HepG2 (cell line): Measurements from ENCODE around the gene DGKD. TPM values are rescaled to one million over a fixed set of nuclear protein-coding genes. Genes with fewer than 3 reads are reported as not detected.

Experiments used
- DPF2 ChIP-seq: sonication (generic); formaldehyde crosslinking; IDR thresholded peaks from 2 replicates; pipeline ENCODE4 v1.4.0; 2020; ENCODE audit warnings: mild to moderate bottlenecking, low read depth, missing genetic modification reagents, borderline replicate concordance
- PCBP2 ChIP-seq: fragments of 200-400 bp; formaldehyde crosslinking; optimal IDR thresholded peaks from 2 replicates; pipeline ENCODE3; 2018; ENCODE audit warnings: low read length, low read depth; ENCODE audit not compliant: poor library complexity, severe bottlenecking
- POGZ ChIP-seq: sonication (generic); formaldehyde crosslinking; IDR thresholded peaks from 2 replicates; pipeline ENCODE4 v1.4.0; 2020; ENCODE audit warnings: mild to moderate bottlenecking, missing genetic modification reagents
- PTBP1 ChIP-seq: fragments of 200-400 bp; formaldehyde crosslinking; IDR thresholded peaks from 2 replicates; pipeline ENCODE4 v1.6.1; 2018; ENCODE audit warnings: low read length, low read depth; ENCODE audit not compliant: poor library complexity, severe bottlenecking
- SOX13 ChIP-seq, 3 experiments: fragments of 450-650 bp in 1 of 3; sonication (generic) in 1 of 3; formaldehyde crosslinking in 1 of 3; IDR thresholded peaks in 2 of 3; conservative IDR thresholded peaks in 1 of 3; 2 replicates each; pipeline versions ENCODE4 v1.5.0 to v1.6.1; 2016 to 2020; ENCODE audit warnings: antibody characterized with exemption in 1 of 3, mild to moderate bottlenecking in 1 of 3, missing compliant biosample characterization in 1 of 3, missing genetic modification reagents in 1 of 3, moderate library complexity in 1 of 3
- SP140L ChIP-seq: sonication (generic); formaldehyde crosslinking; IDR thresholded peaks from 2 replicates; pipeline ENCODE4 v1.4.0; 2020; ENCODE audit warnings: missing genetic modification reagents, borderline replicate concordance
- STAT5B ChIP-seq: sonication (generic); formaldehyde crosslinking; IDR thresholded peaks from 2 replicates; pipeline ENCODE4 v1.4.0; 2020; ENCODE audit warnings: missing genetic modification reagents
- ZNF10 ChIP-seq: sonication (generic); formaldehyde crosslinking; IDR thresholded peaks from 2 replicates; pipeline ENCODE4 v1.4.0; 2020; ENCODE audit warnings: mild to moderate bottlenecking, low read depth, missing genetic modification reagents, borderline replicate concordance
- ZNF207 ChIP-seq: fragments of 450-650 bp; IDR thresholded peaks from 2 replicates; pipeline ENCODE4 v1.6.1; 2016; ENCODE audit warnings: antibody characterized with exemption, borderline replicate concordance
- ZNF30 ChIP-seq: sonication (generic); formaldehyde crosslinking; IDR thresholded peaks from 2 replicates; pipeline ENCODE4 v1.5.0; 2020; ENCODE audit warnings: mild to moderate bottlenecking, missing genetic modification reagents
- ZNF350 ChIP-seq: sonication (generic); formaldehyde crosslinking; IDR thresholded peaks from 2 replicates; pipeline ENCODE4 v1.4.0; 2020; ENCODE audit warnings: mild to moderate bottlenecking, low read depth, missing genetic modification reagents, borderline replicate concordance
- ZNF75D ChIP-seq: sonication (generic); formaldehyde crosslinking; IDR thresholded peaks from 2 replicates; pipeline ENCODE4 v1.8.1; 2023; ENCODE audit warnings: missing genetic modification reagents, mild to moderate bottlenecking, borderline replicate concordance
- ZNF777 ChIP-seq: sonication (generic); formaldehyde crosslinking; IDR thresholded peaks from 2 replicates; pipeline ENCODE4 v1.4.0; 2020; ENCODE audit warnings: missing genetic modification reagents
- polyA plus RNA-seq, 8 experiments: library from polyadenylated mRNA; depleted of rRNA in 3 of 8; stranded (reverse) in 7 of 8; unstranded in 1 of 8; fragments of >200 nt; fragmentation: Illumina TruSeq in 4 of 8; extraction: Trizol in 4 of 8; gene quantifications; 2 replicates each; pipeline versions ENCODE4 v1.2.1 to v1.2.3, GENCODE V29; 2011 to 2016; ENCODE audit warnings: low read depth in 4 of 8, missing spikeins in 1 of 8, mixed read lengths in 1 of 8; ENCODE audit not compliant: insufficient read depth in 1 of 8
- total RNA-seq, 5 experiments: library from RNA; depleted of rRNA; stranded (reverse); fragments of >200 nt; fragmentation: Illumina TruSeq; extraction: Trizol; gene quantifications; 2 replicates each; pipeline ENCODE4 v1.2.3, GENCODE V29; 2016; ENCODE audit warnings: low read depth in 1 of 5
- TF ChIP-seq, protein P1 (sequence below): sonication (generic); formaldehyde crosslinking; IDR thresholded peaks from 2 replicates; pipeline ENCODE4 v1.4.0; 2020; ENCODE audit warnings: mild to moderate bottlenecking, missing genetic modification reagents
- TF ChIP-seq, protein P2 (sequence below): sonication (generic); formaldehyde crosslinking; IDR thresholded peaks from 2 replicates; pipeline ENCODE4 v1.5.0; 2020; ENCODE audit warnings: mild to moderate bottlenecking, missing genetic modification reagents
- TF ChIP-seq, protein P3 (sequence below): sonication (generic); formaldehyde crosslinking; IDR thresholded peaks from 2 replicates; pipeline ENCODE4 v1.4.0; 2020; ENCODE audit warnings: missing genetic modification reagents
- TF ChIP-seq, protein P4 (sequence below): sonication (generic); formaldehyde crosslinking; IDR thresholded peaks from 2 replicates; pipeline ENCODE4 v1.4.0; 2020; ENCODE audit warnings: mild to moderate bottlenecking, missing genetic modification reagents
- TF ChIP-seq, protein P5 (sequence below): IDR thresholded peaks from 2 replicates; pipeline ENCODE4 v1.6.1; 2012; ENCODE audit warnings: low read length, improper control_type of control experiment
- TF ChIP-seq, protein P6 (sequence below): sonication (generic); formaldehyde crosslinking; IDR thresholded peaks from 2 replicates; pipeline ENCODE4 v1.8.1; 2023; ENCODE audit warnings: missing genetic modification reagents, mild to moderate bottlenecking, borderline replicate concordance

The DGKD gene
- total and polyA plus RNA-seq, 2 of the 13 experiments (the other 11 are each of a cell fraction or from before 2014, with no cell fraction given), result 24.5 to 33.2 TPM

DNA sequence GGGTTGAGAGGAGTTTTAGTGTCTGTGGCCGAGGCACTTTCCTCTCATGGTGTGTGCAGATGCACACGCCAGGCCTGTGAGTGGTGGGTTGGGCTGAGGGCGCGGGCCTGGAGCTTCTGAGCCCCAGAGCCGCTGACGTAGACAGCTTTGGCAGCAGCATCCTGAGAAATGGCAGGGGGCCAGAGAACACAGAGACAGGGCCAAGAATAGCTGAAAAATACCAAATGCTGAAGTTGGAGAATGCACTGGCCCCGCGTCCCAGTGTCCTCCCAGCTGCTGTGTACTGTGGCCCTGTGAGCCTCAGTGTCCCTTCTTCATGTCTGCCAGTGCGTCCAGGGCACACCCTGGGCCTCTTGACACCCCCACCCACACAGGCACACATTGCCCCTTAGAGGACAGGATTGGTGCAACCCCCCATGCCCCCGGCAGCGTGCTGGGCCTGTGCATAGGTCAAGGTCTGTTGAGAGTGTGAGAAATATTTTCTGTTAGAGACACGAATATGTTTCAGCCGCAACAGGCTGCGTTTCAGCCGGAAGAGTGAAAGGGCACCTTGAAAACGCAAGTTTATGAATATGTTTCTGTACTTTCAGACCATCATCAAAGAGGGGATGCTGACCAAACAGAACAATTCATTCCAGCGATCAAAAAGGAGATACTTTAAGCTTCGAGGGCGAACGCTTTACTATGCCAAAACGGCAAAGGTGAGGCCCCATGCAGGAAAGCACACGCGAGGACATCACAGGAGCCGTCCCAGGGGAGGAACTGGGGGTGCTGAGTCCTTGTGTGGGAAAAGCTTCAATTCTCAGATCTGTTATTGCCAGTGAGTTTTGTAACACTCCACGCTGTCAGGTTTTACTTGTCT lies 33.6 kb downstream of the DGKD start (continued):
- TF ChIP-seq, protein P1, sequence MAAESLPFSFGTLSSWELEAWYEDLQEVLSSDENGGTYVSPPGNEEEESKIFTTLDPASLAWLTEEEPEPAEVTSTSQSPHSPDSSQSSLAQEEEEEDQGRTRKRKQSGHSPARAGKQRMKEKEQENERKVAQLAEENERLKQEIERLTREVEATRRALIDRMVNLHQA, result no peak
- TF ChIP-seq POGZ (CRISPR knock-in tag) (peak; percentile 25; the same call in 1 of the 2 replicates), DPF2 (CRISPR knock-in tag) (peak; percentile 48; the same call in 1 of the 2 replicates), ZNF75D (CRISPR knock-in tag) (no peak), ZNF10 (no peak), ZNF207 (no peak), PCBP2 (no peak), ZNF350 (CRISPR knock-in tag) (peak; percentile 94), SP140L (CRISPR knock-in tag) (no peak), SOX13 (IDR thresholded peaks at IDR 0.05) (no peak), SOX13 (CRISPR knock-in tag; conservative IDR thresholded peaks at IDR 0.05 in 1 of 2, IDR thresholded peaks at IDR 0.05 in 1 of 2) (peak in 1 of 2 experiments; percentile 43; a peak in 1 of 4 replicates), ZNF30 (CRISPR knock-in tag) (0 out of 2 replicates have a peak, but pooled peaks have one; percentile 58), ZNF777 (CRISPR knock-in tag) (no peak), PTBP1 (no peak), STAT5B (CRISPR knock-in tag) (no peak)
- TF ChIP-seq, protein P2, sequence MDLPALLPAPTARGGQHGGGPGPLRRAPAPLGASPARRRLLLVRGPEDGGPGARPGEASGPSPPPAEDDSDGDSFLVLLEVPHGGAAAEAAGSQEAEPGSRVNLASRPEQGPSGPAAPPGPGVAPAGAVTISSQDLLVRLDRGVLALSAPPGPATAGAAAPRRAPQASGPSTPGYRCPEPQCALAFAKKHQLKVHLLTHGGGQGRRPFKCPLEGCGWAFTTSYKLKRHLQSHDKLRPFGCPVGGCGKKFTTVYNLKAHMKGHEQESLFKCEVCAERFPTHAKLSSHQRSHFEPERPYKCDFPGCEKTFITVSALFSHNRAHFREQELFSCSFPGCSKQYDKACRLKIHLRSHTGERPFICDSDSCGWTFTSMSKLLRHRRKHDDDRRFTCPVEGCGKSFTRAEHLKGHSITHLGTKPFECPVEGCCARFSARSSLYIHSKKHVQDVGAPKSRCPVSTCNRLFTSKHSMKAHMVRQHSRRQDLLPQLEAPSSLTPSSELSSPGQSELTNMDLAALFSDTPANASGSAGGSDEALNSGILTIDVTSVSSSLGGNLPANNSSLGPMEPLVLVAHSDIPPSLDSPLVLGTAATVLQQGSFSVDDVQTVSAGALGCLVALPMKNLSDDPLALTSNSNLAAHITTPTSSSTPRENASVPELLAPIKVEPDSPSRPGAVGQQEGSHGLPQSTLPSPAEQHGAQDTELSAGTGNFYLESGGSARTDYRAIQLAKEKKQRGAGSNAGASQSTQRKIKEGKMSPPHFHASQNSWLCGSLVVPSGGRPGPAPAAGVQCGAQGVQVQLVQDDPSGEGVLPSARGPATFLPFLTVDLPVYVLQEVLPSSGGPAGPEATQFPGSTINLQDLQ (CRISPR knock-in tag), result no peak
- TF ChIP-seq, protein P3, sequence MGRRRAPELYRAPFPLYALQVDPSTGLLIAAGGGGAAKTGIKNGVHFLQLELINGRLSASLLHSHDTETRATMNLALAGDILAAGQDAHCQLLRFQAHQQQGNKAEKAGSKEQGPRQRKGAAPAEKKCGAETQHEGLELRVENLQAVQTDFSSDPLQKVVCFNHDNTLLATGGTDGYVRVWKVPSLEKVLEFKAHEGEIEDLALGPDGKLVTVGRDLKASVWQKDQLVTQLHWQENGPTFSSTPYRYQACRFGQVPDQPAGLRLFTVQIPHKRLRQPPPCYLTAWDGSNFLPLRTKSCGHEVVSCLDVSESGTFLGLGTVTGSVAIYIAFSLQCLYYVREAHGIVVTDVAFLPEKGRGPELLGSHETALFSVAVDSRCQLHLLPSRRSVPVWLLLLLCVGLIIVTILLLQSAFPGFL (CRISPR knock-in tag), result no peak
- TF ChIP-seq, protein P4, sequence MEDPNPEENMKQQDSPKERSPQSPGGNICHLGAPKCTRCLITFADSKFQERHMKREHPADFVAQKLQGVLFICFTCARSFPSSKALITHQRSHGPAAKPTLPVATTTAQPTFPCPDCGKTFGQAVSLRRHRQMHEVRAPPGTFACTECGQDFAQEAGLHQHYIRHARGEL, result no peak
- TF ChIP-seq, protein P5, sequence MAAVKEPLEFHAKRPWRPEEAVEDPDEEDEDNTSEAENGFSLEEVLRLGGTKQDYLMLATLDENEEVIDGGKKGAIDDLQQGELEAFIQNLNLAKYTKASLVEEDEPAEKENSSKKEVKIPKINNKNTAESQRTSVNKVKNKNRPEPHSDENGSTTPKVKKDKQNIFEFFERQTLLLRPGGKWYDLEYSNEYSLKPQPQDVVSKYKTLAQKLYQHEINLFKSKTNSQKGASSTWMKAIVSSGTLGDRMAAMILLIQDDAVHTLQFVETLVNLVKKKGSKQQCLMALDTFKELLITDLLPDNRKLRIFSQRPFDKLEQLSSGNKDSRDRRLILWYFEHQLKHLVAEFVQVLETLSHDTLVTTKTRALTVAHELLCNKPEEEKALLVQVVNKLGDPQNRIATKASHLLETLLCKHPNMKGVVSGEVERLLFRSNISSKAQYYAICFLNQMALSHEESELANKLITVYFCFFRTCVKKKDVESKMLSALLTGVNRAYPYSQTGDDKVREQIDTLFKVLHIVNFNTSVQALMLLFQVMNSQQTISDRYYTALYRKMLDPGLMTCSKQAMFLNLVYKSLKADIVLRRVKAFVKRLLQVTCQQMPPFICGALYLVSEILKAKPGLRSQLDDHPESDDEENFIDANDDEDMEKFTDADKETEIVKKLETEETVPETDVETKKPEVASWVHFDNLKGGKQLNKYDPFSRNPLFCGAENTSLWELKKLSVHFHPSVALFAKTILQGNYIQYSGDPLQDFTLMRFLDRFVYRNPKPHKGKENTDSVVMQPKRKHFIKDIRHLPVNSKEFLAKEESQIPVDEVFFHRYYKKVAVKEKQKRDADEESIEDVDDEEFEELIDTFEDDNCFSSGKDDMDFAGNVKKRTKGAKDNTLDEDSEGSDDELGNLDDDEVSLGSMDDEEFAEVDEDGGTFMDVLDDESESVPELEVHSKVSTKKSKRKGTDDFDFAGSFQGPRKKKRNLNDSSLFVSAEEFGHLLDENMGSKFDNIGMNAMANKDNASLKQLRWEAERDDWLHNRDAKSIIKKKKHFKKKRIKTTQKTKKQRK, result no peak
- TF ChIP-seq, protein P6, sequence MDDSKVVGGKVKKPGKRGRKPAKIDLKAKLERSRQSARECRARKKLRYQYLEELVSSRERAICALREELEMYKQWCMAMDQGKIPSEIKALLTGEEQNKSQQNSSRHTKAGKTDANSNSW (CRISPR knock-in tag), result no peak
